GM03348 (cell line): Measurements from ENCODE around the gene CYP46A1.

ENCODE experiments used
- DNase-seq: peaks from one replicate; pipeline ENCODE4 v3.0.0; 2012; ENCODE audit warnings: low spot score

Gene CYP46A1

GRCh38 chr14:99730876-99731546, 46.9 kb downstream of the CYP46A1 start:
- DNase-seq = no peak

GRCh38 chr14:99731547-99732435, 47.7 kb downstream of the CYP46A1 start:
- no peak for DNase-seq

- no peak for DNase-seq
Measured at GRCh38 chr14:99732436-99733210, 48.5 kb downstream of the CYP46A1 start.

GRCh38 chr14:99733211-99733539, 49.1 kb downstream of the CYP46A1 start:
- no peak for DNase-seq

GRCh38 chr14:99733540-99734405, 49.7 kb downstream of the CYP46A1 start:
- DNase-seq = no peak

- DNase-seq = no peak
Measured at GRCh38 chr14:99734406-99735051, 50.4 kb downstream of the CYP46A1 start.

GRCh38 chr14:99735189-99736135, 51.4 kb downstream of the CYP46A1 start:
- DNase-seq = no peak

GRCh38 chr14:99736603-99737371, 52.7 kb downstream of the CYP46A1 start:
- DNase-seq = no peak

GRCh38 chr14:99737451-99737951, 53.4 kb downstream of the CYP46A1 start:
- no peak for DNase-seq

- DNase-seq = no peak
Measured at GRCh38 chr14:99737956-99738667, 54.0 kb downstream of the CYP46A1 start.

GRCh38 chr14:99740411-99740810, 56.3 kb downstream of the CYP46A1 start:
- DNase-seq = no peak

- DNase-seq = no peak
Measured at GRCh38 chr14:99741227-99741976, 57.3 kb downstream of the CYP46A1 start.

- no peak for DNase-seq
Measured at GRCh38 chr14:99742074-99742473, 58.0 kb downstream of the CYP46A1 start.

- no peak for DNase-seq
Measured at GRCh38 chr14:99742509-99743487, 58.7 kb downstream of the CYP46A1 start.

- no peak for DNase-seq
Measured at GRCh38 chr14:99744199-99744872, 60.2 kb downstream of the CYP46A1 start.

- DNase-seq = no peak
Measured at GRCh38 chr14:99744873-99745224, 60.8 kb downstream of the CYP46A1 start.
